Measurements from ENCODE around the gene NFKBIL1. TPM values are rescaled to one million over a fixed set of nuclear protein-coding genes. Genes with fewer than 3 reads are reported as not detected.
A peak's percentile ranks its signal among the peaks of the same experiment; 100 is the strongest.

The NFKBIL1 gene, protein sequence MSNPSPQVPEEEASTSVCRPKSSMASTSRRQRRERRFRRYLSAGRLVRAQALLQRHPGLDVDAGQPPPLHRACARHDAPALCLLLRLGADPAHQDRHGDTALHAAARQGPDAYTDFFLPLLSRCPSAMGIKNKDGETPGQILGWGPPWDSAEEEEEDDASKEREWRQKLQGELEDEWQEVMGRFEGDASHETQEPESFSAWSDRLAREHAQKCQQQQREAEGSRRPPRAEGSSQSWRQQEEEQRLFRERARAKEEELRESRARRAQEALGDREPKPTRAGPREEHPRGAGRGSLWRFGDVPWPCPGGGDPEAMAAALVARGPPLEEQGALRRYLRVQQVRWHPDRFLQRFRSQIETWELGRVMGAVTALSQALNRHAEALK
- 24.1 and 36.9 TPM in 2 replicates for total RNA-seq

DNA sequence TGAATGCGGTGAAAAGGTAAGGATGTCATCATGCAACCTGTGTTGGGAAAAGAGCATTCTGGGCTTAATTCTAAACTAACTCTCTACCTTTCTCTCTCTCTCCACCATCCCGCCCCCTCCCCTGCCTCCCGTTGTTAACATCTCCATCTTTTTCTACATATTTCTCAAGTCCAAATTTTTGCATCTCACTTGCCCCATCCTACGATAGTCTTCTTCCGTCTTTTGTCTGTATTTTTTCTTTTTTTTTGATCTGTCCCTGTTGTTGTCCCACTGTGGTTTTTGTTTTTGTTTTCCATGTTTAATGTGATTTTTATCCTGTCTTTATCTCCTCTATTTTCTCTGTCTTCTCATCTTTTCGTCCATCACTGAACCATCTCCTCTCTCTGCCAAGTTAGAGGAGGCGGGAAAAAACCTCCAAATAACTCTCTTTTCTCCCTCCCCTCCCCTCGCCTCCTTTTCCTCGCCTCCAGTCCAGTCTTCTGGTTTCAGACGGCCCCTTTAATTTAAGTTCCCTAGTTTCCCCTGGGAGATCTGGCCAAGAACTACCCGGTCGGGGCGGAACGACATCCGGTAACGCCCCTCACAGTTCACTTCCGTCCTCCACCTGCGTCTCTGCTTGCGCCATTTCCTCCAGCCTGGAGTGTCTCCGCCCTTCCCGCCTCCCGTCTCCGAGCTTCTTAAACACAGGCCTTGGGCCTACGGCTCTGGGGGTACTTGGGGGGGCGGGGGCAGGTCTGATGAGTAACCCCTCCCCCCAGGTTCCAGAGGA is at the start of gene NFKBIL1:
NFKBIL1 (plus strand) TSS at position 651 of the 769 bp plus-strand sequence; CDS start at position 738, 87 bp downstream.

DNA sequence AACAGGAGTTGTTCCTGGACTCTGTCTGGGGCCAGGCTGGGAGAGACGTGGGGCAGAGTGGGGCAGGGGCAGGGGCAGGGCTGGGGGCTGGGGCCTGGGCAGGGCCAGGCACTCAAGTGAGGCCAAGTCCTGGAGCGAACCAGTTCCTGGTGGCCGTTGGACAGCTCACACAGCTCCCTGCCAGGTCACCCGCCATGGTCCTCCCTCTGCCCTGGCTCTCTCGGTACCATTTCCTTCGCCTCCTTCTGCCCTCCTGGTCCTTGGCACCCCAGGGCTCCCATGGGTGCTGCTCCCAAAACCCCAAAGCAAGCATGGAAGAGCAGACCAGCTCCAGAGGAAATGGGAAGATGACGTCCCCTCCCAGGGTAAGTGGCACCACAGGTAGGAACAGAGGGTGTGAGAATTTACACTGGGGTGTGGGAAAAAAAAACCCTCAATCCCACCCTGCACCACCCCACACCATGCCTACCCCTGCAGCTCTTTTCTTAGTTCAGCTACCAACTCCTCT is 18.5 kb upstream of the NFKBIL1 start, which contains the start of gene MCCD1:
MCCD1 (plus strand) TSS at position 142 of the 508 bp plus-strand sequence; CDS start at position 195, 53 bp downstream.

DNA sequence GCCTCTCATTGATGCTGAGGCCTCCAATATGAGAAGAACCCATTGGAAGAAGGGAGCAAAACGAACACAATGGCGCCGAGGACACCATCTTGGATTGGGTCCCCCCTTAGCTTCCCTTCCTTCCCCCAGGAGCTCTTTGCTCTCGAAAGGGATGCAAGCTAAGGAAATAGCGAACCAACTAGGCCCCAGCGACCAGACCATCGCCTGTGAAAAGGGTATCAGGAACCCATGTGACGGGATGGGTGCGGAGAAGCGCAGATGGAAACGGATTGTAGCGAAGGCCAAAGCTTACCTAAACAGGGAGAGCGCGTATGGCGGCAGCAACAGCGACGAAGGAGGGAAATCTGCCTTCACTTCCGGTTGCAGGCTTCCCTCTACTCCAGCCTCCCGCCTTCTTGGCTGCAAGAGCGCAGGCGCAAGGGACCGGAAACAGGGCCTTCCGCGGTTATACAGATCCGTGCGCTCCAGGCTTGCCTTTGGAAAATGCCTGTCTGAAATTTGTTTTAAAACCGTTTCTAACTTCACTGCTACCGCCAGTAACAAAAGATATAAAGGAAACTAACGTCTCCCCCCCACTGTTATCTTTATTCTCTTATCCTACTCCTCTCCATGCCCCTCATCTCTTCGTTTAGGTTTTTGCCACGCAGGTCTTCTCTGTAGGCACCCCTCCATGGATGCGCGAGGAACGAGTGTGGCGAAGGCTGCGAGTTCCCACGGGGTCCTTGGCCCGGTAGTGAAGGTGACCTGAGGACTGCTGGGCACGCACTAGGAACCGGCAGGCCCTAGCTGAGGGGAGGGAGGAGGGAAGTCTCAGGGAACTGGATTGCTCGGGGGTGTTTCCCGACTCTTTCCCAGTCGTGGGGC is 5.5 kb upstream of the NFKBIL1 start, which contains the start of gene DDX39B:
DDX39B (minus strand) TSS at position 346 of the 864 bp plus-strand sequence. CDS start 1,471 bp downstream, outside the sequence.

DNA sequence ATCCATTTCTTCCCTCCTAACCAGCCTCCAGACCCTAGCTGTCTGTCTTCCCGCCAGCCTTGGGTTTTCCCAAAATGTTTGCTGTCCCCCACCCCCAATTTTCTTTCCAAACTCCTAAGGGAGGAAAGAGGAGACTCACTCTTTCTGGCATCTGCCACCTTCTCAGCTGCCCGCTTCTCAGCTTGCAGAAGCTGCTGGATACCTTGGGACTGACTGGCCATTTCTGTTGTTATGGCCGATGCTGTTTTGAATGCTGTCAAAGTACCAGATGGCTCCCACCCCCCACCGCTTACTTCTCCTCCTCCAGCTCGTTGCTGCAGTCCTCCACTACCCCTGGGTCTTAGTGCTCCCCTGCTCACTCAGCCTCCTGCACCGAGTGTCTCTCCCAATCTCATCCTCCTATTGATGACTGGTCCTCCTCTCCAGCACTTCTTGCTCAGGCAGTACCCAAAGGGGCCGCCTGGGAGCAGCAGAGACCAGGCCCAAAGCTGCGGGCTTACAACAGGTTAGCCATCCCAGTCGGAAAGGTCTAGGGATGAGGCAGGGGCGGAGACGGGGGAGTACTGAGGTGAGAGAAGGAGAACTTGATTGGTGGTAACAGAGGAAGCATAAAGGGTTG is 960 bp upstream of the NFKBIL1 start, which contains the start of gene ATP6V1G2:
ATP6V1G2 (minus strand) TSS at position 270 of the 619 bp plus-strand sequence; CDS start at position 221, 49 bp downstream.

DNA sequence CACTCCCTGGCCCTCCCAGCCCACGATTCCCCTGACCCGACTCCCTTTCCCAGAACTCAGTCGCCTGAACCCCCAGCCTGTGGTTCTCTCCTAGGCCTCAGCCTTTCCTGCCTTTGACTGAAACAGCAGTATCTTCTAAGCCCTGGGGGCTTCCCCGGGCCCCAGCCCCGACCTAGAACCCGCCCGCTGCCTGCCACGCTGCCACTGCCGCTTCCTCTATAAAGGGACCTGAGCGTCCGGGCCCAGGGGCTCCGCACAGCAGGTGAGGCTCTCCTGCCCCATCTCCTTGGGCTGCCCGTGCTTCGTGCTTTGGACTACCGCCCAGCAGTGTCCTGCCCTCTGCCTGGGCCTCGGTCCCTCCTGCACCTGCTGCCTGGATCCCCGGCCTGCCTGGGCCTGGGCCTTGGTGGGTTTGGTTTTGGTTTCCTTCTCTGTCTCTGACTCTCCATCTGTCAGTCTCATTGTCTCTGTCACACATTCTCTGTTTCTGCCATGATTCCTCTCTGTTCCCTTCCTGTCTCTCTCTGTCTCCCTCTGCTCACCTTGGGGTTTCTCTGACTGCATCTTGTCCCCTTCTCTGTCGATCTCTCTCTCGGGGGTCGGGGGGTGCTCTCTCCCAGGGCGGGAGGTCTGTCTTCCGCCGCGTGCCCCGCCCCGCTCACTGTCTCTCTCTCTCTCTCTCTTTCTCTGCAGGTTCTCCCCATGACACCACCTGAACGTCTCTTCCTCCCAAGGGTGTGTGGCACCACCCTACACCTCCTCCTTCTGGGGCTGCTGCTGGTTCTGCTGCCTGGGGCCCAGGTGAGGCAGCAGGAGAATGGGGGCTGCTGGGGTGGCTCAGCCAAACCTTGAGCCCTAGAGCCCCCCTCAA is 24.9 kb downstream of the NFKBIL1 start, which contains the start of gene LTA:
LTA (plus strand) TSS at position 249 of the 871 bp plus-strand sequence; CDS start at position 703, 454 bp downstream.

GRCh38 chr6:31575335-31575901 is 28.0 kb downstream of the NFKBIL1 start, which contains the start of gene TNF:
Gene TNF, plus strand, starts transcription at chr6:31575565. Its CDS starts 177 bp downstream, at chr6:31575742.

GRCh38 chr6:31582230-31582643 is 34.8 kb downstream of the NFKBIL1 start, which contains the start of gene LTB:
Gene LTB, minus strand, starts transcription at chr6:31582424. Its CDS starts 7 bp downstream, at chr6:31582417.

DNA sequence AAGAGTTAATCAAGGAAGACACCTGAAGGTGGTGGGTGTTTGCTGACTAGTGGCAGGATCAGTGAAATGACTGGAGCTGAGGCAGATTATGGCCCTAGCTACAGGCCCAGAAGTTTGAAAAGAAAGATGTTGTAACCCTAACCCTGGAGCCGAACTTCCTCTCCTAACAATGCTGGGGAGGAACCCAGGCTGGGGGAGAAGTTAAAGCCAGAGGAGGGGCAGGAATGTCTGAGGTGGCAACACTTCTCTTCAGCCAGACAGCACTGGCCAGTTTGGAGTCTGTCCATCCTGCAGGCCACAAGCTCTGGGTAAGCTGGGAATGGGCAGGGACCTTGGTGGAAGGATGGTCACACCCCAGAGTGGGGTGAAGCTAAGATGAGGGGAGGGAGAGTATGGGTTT is 38.6 kb downstream of the NFKBIL1 start, which contains the start of gene LST1:
LST1 (plus strand) TSS at position 270 of the 400 bp plus-strand sequence. CDS start 1,023 bp downstream, outside the sequence.

Small RNA genes within 50 kb of the gene (small RNA-seq; reads per million reads assigned to genes)
- not detected for gene AL663061.1
- gene SNORD117: 291 reads per million, percentile 99 among the genes with 10 or more reads in this experiment
- gene SNORD84: not detected

Other genes with a start within 250 kb of the NFKBIL1 start
- 74.5 and 143 TPM in 2 replicates for gene HLA-B, start 190.4 kb upstream of the NFKBIL1 start, total RNA-seq
- 29.7 and 47.9 TPM in 2 replicates for gene MICA, start 144.0 kb upstream of the NFKBIL1 start, total RNA-seq
- gene MICB, start 49.5 kb upstream of the NFKBIL1 start, total RNA-seq: 17.6 and 24.3 TPM in 2 replicates
- gene MCCD1, start 18.6 kb upstream of the NFKBIL1 start, total RNA-seq: not detected in 2 replicates
- gene DDX39B, start 5.6 kb upstream of the NFKBIL1 start, total RNA-seq: 458 and 488 TPM in 2 replicates
- gene ATP6V1G2, start 1.0 kb upstream of the NFKBIL1 start, total RNA-seq: 0.33 and 1.2 TPM in 2 replicates
- gene LTA, start 24.7 kb downstream of the NFKBIL1 start, total RNA-seq: not detected in 2 replicates
- gene TNF, start 28.0 kb downstream of the NFKBIL1 start, total RNA-seq: not detected in 2 replicates
- gene LTB, start 34.8 kb downstream of the NFKBIL1 start, total RNA-seq: 3.9 and 4.7 TPM in 2 replicates
- gene LST1, start 38.7 kb downstream of the NFKBIL1 start, total RNA-seq: 0.48 TPM in 1 of 2 replicates, not detected in the other
- not detected in 2 replicates for gene NCR3, start 45.4 kb downstream of the NFKBIL1 start, total RNA-seq
- gene AIF1, start 67.6 kb downstream of the NFKBIL1 start, total RNA-seq: not detected in 2 replicates
- gene PRRC2A, start 73.1 kb downstream of the NFKBIL1 start, total RNA-seq: 91.2 and 102 TPM in 2 replicates
- 239 and 265 TPM in 2 replicates for gene BAG6, start 105.1 kb downstream of the NFKBIL1 start, total RNA-seq
- 0.29 and 0.65 TPM in 2 replicates for gene APOM, start 108.3 kb downstream of the NFKBIL1 start, total RNA-seq
- 20.6 and 21.4 TPM in 2 replicates for gene C6orf47, start 113.2 kb downstream of the NFKBIL1 start, total RNA-seq
- 15.1 and 17.3 TPM in 2 replicates for gene GPANK1, start 117.4 kb downstream of the NFKBIL1 start, total RNA-seq
- 205 and 210 TPM in 2 replicates for gene CSNK2B, start 118.5 kb downstream of the NFKBIL1 start, total RNA-seq
- gene LY6G5B, start 122.4 kb downstream of the NFKBIL1 start, total RNA-seq: 4.2 and 6.1 TPM in 2 replicates
- 1.3 and 2.4 TPM in 2 replicates for gene LY6G5C, start 133.5 kb downstream of the NFKBIL1 start, total RNA-seq
- gene ABHD16A, start 155.7 kb downstream of the NFKBIL1 start, total RNA-seq: 37.9 and 40.5 TPM in 2 replicates
- gene LY6G6F, start 159.3 kb downstream of the NFKBIL1 start, total RNA-seq: not detected in 2 replicates
- not detected in 2 replicates for gene LY6G6D, start 167.7 kb downstream of the NFKBIL1 start, total RNA-seq
- gene LY6G6C, start 174.1 kb downstream of the NFKBIL1 start, total RNA-seq: not detected in 2 replicates
- gene MPIG6B, start 175.8 kb downstream of the NFKBIL1 start, total RNA-seq: not detected in 2 replicates
- gene DDAH2, start 181.7 kb downstream of the NFKBIL1 start, total RNA-seq: 87.2 and 113 TPM in 2 replicates
- gene CLIC1, start 188.9 kb downstream of the NFKBIL1 start, total RNA-seq: 800 and 906 TPM in 2 replicates
- 12.7 and 18.8 TPM in 2 replicates for gene MSH5, start 192.4 kb downstream of the NFKBIL1 start, total RNA-seq
- gene SAPCD1, start 215.0 kb downstream of the NFKBIL1 start, total RNA-seq: 2.1 TPM in 1 of 2 replicates, not detected in the other
- 0.10 and 0.65 TPM in 2 replicates for gene VWA7, start 229.7 kb downstream of the NFKBIL1 start, total RNA-seq
- 78.5 and 88.8 TPM in 2 replicates for gene VARS1, start 248.1 kb downstream of the NFKBIL1 start, total RNA-seq

All from vein endothelial cell (primary cell).